Esophagus squamous epithelium (tissue), 4 donors: ENCODE results near the gene MORN5.

Source experiments
- POLR2A ChIP-seq, 4 donors: fragments of 450-650 bp; IDR thresholded peaks; one replicate each; pipeline ENCODE4 v1.6.1; 2017; ENCODE audit warnings: antibody characterized with exemption in 4 of 4, mild to moderate bottlenecking in 4 of 4, moderate library complexity in 3 of 4
- TF ChIP-seq, protein P1 (sequence below), 6 experiments: fragments of 450-650 bp in 4 of 6; fragments of 200-600 bp in 2 of 6; sonication (generic) in 2 of 6; IDR thresholded peaks; one replicate each; pipeline ENCODE4 v1.5.1; 2016 to 2019; ENCODE audit warnings: antibody characterized with exemption in 6 of 6, mild to moderate bottlenecking in 4 of 6, moderate library complexity in 4 of 6

DNA sequence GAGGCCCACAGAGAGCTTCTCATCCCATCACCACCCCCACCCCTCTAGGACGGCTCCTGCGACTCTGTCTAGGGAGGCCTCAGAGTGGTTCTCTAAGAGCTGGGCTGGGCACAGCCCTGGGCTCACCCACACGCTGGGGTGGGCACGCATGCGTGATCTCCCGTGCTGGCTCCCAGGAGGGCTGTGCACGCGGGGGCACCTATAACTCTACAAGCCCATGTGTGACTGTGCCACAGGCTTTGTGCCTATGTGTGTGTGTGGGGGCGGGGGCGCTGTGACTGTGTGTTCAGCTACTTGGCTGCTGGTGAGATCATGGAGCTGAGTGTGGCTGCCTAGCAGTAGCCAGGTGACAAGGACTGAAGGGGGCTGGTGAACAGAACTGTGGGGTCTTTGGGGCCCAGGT is 32.3 kb upstream of the MORN5 start:
- TF ChIP-seq, protein P1, sequence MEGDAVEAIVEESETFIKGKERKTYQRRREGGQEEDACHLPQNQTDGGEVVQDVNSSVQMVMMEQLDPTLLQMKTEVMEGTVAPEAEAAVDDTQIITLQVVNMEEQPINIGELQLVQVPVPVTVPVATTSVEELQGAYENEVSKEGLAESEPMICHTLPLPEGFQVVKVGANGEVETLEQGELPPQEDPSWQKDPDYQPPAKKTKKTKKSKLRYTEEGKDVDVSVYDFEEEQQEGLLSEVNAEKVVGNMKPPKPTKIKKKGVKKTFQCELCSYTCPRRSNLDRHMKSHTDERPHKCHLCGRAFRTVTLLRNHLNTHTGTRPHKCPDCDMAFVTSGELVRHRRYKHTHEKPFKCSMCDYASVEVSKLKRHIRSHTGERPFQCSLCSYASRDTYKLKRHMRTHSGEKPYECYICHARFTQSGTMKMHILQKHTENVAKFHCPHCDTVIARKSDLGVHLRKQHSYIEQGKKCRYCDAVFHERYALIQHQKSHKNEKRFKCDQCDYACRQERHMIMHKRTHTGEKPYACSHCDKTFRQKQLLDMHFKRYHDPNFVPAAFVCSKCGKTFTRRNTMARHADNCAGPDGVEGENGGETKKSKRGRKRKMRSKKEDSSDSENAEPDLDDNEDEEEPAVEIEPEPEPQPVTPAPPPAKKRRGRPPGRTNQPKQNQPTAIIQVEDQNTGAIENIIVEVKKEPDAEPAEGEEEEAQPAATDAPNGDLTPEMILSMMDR (IDR thresholded peaks at IDR 0.05), result no peak
- no peak for TF ChIP-seq POLR2A (IDR thresholded peaks at IDR 0.05)
